Brain microvascular endothelial cell (primary cell): ENCODE results near the gene APC2.

Experiments used
- DNase-seq: peaks from one replicate; pipeline ENCODE4 v3.0.0-alpha.2; 2020
- H3K27ac ChIP-seq: fragments of 250-450 bp; sonication (Bioruptor Pico); 2 replicates; pipeline ENCODE4 v1.5.1; 2020; ENCODE audit warnings: mild to moderate bottlenecking, moderate library complexity
- H3K27me3 ChIP-seq: fragments of 250-450 bp; sonication (Bioruptor Pico); replicated peaks from 2 replicates; pipeline ENCODE4 v1.5.1; 2020; ENCODE audit warnings: mild to moderate bottlenecking
- H3K36me3 ChIP-seq: fragments of 250-450 bp; sonication (Bioruptor Pico); replicated peaks from 2 replicates; pipeline ENCODE4 v1.5.1; 2020; ENCODE audit warnings: mild to moderate bottlenecking
- H3K4me3 ChIP-seq: 2 replicates; pipeline ENCODE4 v1.5.1; 2011; ENCODE audit warnings: low read depth, mild to moderate bottlenecking, control low read depth, low read length, moderate library complexity
- in situ Hi-C: cut with HindIII; loops from 2 replicates; pipeline ENCODE4 v1.10.0; 2017; ENCODE audit warnings: low sequenced_read_pairs, low pct_ligation_motif_present
- TF ChIP-seq, protein P1 (sequence below): IDR thresholded peaks from 2 replicates; pipeline ENCODE4 v1.5.1; 2011; ENCODE audit warnings: low read depth, mild to moderate bottlenecking, moderate library complexity, low read length, control low read depth, inconsistent platforms; ENCODE audit errors: missing control alignments

The APC2 gene

GRCh38 chr19:1427221-1427920 is 22.6 kb upstream of the APC2 start:
- H3K36me3 ChIP-seq = peaks cover 86% of the 10 kb centered on the region
- TF ChIP-seq, protein P1, sequence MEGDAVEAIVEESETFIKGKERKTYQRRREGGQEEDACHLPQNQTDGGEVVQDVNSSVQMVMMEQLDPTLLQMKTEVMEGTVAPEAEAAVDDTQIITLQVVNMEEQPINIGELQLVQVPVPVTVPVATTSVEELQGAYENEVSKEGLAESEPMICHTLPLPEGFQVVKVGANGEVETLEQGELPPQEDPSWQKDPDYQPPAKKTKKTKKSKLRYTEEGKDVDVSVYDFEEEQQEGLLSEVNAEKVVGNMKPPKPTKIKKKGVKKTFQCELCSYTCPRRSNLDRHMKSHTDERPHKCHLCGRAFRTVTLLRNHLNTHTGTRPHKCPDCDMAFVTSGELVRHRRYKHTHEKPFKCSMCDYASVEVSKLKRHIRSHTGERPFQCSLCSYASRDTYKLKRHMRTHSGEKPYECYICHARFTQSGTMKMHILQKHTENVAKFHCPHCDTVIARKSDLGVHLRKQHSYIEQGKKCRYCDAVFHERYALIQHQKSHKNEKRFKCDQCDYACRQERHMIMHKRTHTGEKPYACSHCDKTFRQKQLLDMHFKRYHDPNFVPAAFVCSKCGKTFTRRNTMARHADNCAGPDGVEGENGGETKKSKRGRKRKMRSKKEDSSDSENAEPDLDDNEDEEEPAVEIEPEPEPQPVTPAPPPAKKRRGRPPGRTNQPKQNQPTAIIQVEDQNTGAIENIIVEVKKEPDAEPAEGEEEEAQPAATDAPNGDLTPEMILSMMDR = no peak
- no peaks in the 10 kb centered on the region for H3K27me3 ChIP-seq
- in situ Hi-C loops = no loop called here
- no peak for DNase-seq
- H3K4me3 ChIP-seq = no peak overlapping the region
- no peak overlapping the region for H3K27ac ChIP-seq

- Histone ChIP-seq H3K27ac (no peak overlapping the region), H3K27me3 (no peaks in the 10 kb centered on the region), H3K36me3 (peaks cover 86% of the 10 kb centered on the region), H3K4me3 (no peak overlapping the region)
- TF ChIP-seq, protein P1 = no peak
- in situ Hi-C loops = no loop called here
- DNase-seq = no peak
Measured at GRCh38 chr19:1428738-1429391, 21.1 kb upstream of the APC2 start.

DNA sequence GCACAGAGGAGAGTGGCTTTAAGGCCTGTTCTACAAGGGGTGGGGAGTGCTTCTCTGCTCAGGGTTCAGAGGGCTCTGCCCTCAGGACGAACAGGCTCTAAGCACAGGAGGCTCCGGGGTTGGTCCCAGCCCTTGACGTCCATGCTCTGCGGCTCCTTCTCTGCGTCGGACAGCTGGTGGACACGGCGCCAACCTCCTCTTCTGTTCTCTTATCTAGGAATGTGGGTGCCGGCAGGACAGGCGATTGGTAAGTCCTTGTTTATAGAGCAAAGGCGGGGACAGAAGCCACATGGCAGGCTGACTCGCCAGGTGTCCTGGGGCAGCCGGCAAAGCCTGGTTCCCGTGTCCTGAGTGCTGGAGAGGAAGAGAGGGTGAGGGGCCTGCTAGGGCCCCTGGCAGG is 20.2 kb upstream of the APC2 start:
- DNase-seq = no peak
- H3K4me3 ChIP-seq = no peak overlapping the region
- in situ Hi-C loops = no loop called here
- no peak overlapping the region for H3K27ac ChIP-seq
- peaks cover 88% of the 10 kb centered on the region for H3K36me3 ChIP-seq
- no peaks in the 10 kb centered on the region for H3K27me3 ChIP-seq
- TF ChIP-seq, protein P1 = no peak

DNA sequence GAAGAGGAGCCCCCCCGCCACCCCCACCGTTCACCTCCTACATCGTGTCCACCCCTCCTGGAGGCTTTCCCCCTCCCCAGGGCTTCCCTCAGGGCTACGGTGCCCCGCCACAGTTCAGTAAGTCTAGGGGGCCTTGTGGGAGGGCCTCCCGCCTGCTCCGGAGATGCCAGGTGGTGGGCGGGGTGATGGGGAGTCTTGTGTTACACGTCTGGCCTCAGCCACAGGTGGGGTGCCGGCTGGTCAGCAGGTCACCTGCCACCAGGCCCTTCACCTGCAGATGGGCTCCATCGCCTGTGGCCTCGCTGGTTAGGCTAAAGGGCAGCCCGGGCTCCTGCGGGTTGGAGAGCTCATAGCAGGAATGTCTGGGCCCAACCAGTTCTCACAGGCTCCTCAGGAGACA is 19.7 kb upstream of the APC2 start:
- peaks cover 83% of the 10 kb centered on the region for H3K36me3 ChIP-seq
- in situ Hi-C loops = no loop called here
- no peak for DNase-seq
- no peaks in the 10 kb centered on the region for H3K27me3 ChIP-seq
- no peak overlapping the region for H3K4me3 ChIP-seq
- TF ChIP-seq, protein P1 = no peak
- H3K27ac ChIP-seq = no peak overlapping the region

GRCh38 chr19:1431759-1432506 is 18.0 kb upstream of the APC2 start:
- peaks cover 74% of the 10 kb centered on the region for H3K36me3 ChIP-seq
- in situ Hi-C loops = no loop called here

More at GRCh38 chr19:1431759-1432506, 18.0 kb upstream of the APC2 start:
- Histone ChIP-seq H3K27me3 (no peaks in the 10 kb centered on the region), H3K4me3 (no peak overlapping the region), H3K27ac (no peak overlapping the region)
- TF ChIP-seq, protein P1 = no peak
- DNase-seq = no peak
